Dermis blood vessel endothelial cell (primary cell): ENCODE results near the gene MLLT10. TPM values are rescaled to one million over a fixed set of nuclear protein-coding genes. Genes with fewer than 3 reads are reported as not detected.
"Not testable (repeated sequence)": the region's sequence is repeated elsewhere in the genome, so short reads cannot be mapped to it uniquely, and the experiment has no call there.

Experiments
- DNase-seq: peaks from one replicate; pipeline ENCODE4 v3.0.0; 2010
- total RNA-seq: library from RNA; depleted of rRNA; stranded (reverse); fragments of >200 nt; gene quantifications from 2 replicates; pipeline ENCODE4 v1.2.3, GENCODE V29; 2014

The MLLT10 gene
- total RNA-seq, 1 donor from 2014 or later, result 35.4 TPM

DNA sequence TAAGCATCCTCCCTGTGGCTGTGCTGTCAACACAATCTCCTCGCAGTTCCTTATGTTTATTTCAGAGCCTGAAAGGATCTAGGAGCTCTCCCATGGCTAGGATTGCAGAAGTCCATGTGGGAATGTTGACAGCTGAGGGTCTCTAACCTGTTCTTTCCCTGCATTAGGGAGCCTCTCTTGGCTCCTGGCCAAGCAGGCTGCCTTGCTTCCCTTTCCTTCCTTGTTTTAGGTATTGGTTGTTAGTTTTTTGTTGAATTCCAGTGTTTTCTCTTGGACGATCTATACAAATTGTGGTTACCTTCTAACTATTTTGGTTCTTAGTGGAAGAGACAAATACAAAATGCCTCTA is 171.8 kb downstream of the MLLT10 start:
- peak; percentile 8 for DNase-seq

DNA sequence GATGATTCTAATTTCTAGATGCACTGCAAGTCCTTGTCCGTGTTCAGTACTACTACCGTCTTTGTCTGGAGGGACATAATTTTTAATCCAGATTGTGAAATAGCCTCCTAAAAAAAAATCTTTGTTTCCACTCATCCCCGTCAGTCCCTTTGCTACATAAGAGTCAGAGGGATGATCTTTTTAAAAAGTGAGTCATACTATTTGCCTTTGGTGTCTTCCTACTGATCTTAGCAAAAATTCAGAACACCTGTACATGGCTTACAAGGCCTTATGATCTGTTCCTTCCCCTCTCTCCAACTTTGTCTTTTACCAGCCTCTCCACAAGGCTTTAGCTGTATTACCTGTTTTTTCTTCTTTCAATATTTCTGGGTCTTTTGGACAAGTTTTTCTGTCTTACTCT is 173.5 kb downstream of the MLLT10 start:
- DNase-seq, result no peak

DNA sequence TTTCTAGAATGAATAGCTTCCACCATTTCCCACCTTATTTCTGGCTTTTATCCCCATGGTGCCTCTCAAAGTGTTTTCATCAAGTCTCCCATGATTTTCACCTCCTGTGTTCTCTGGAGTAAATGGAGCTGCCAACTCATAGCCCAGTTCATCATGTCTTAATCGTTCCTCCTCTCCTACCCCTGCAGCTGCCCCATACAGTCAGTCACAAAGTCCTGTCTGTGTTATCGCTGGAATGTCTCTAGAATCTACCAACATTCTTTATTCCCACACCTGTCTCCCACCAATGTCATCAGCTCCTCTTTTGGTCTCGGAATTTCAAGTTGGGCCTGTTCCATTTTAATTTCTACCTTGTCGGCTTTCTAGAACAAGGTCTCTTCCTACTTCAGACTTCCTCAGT is 178.9 kb downstream of the MLLT10 start:
- no peak for DNase-seq

DNA sequence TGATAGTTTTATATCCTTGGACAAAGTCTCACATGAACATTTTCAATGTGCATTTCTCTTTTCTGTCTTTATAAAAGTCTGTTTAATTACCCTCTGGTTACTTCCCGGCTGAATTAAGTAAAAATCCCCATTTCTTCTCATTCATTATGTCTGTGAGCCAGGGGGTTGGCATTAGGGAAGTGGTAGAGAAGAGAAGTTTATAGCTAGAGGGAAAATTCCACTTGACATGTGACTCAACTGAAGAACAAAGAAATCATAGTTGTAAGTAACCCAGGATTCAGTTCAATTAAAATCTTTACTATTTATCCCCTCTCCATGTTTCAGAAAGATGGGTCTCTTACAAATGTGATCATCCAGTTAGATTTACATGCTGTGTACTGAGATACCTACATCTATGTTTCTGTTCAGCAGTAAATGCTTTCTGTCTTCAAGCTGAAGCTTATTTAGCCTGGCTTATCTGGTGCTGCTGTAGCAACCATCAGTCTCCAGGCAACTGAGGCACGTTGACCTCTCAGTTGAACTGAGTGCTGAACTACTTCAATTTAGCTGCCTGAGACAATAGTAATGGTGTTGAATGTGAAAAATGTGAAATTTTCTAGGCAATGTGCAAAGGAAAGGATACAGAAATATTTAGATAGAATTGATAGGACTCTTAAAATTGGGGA is 181.6 kb downstream of the MLLT10 start:
- DNase-seq, result no peak

DNA sequence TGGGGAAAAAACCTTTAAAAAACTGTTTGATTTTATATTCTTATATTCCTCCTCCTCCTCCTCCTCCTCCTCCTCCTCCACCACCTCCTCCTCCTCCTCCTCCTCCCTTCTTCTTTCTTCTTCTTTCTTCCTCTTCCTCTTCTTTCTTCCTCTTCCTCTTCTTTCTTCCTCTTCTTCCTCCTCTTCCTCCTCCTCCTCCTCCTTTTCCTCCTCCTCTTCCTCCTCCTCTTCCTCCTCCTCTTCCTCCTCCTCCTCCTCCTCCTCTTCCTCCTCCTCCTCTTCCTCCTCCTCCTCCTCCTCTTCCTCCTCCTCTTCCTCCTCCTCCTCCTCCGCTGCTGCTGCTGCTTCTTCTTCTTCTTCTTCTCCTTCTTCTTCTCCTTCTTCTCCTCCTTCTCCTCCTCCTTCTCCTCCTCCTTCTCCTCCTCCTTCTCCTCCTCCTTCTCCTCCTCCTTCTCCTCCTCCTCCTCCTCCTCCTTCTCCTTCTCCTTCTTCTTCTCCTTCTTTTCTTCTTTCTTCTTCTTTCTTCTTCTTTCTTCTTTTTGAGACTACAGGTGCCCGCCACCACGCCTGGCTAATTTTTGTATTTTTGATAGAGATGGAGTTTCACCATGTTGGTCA is 183.5 kb downstream of the MLLT10 start:
- not testable (repeated sequence) for DNase-seq

DNA sequence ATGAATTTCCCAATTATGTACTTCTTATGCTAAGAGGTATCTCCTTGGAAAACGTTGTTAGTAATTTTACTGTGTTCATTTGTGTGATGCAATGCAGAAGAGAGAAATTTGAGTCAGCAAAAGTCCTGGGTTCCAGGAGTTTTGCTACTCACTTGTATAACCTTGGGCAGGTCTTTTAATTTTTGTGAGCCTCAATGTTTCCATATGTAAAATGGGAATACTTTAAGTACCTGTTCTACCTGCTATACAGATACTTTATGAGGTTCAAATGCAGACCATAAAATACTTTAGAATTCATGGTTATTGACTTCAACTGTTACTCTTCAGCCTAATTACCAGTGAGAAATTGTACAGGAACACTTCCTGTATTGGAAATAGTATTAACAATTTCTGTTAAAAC is 185.5 kb downstream of the MLLT10 start:
- DNase-seq, result no peak

DNA sequence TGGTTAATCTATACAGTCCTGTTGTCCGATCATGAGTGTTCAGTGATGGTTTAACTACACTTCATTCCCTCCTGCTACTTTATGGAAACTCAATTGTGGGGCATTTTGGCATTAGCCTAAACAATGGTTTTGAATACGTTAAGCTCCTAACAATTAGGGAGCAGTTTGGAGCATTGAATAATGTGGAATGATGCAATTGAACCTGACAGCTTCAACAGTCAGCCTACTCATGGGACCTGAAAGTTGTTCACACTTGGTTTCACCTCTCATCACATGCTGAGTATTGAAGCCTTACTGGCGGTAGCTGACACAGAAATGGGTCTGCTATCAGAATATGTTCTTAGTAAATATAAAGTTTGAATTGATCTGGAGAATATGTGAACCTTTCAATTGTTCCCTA is 186.1 kb downstream of the MLLT10 start:
- no peak for DNase-seq

DNA sequence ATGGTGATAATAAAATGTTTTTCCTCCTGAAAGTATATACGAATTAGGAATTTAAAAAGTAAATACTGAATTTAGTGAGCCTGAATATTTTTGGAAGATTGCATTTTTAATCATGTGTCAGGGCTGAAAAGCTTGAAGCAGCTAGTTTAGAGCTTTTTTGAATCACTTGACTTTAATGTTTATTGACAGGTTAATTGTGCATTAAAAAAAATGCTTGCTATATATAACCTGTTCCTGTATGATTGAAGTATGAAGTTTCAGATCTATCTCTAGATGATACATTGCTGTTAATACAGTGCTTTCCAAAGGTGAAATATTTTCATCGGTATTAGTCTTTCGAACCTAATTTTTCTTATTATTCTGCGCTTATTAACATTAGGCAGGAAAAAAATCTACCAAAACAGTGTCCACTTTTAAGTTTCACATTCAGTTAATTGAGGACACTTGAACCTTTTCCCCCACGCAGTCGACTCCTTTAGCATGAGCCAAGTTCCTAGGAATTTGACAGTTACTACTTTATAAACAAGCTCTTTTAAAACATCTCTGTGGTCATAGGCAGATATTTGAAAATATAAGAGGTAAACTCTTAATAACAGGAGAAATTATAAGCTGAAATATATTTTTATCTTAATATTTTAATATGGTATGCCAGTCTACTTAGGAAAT is 187.1 kb downstream of the MLLT10 start:
- no peak for DNase-seq

DNA sequence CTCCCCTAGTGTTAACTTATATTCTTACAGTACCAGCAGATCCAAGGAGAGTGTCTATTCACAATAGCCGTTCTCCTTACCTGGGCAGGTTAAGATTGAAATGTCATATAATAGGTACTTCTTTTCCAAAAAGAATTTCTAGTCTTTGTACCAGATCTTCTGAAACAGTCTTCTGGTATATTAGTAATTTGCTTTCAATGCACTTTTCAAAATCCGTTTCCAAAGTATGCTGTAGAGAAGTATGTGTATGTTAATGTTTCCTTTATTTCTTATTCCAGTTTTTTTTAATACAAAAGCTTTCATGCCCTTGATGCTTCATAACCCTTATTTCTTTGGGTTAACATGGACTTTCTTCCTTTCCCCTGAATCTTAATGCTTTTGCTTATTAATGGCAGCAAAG is 188.2 kb downstream of the MLLT10 start:
- no peak for DNase-seq

DNA sequence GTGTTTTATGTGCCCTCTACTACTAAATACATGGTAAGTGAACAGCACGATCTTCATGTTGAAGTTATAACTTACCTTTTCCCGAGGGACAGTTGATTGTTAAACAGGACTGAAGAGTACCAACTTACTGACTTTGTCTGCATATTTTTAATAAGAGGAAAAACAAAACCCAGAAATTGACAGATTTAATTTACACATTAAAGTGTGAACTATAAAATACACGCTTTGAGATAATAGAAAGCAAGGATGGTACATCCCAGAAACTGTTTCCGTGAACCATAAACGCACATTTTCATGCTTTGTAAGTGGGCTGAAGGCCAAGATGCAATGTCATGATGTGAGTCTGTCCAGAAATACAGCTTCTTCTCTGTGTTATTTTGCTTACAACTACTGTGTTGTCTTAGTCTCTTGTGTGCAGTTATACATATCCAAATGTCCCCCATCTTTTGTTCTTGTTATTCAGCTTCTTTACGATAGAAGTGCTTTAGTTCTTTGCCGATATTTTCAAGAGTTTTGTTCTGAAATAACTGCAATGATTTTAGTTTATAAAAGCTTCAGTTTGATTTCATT is 190.1 kb downstream of the MLLT10 start:
- no peak for DNase-seq

DNA sequence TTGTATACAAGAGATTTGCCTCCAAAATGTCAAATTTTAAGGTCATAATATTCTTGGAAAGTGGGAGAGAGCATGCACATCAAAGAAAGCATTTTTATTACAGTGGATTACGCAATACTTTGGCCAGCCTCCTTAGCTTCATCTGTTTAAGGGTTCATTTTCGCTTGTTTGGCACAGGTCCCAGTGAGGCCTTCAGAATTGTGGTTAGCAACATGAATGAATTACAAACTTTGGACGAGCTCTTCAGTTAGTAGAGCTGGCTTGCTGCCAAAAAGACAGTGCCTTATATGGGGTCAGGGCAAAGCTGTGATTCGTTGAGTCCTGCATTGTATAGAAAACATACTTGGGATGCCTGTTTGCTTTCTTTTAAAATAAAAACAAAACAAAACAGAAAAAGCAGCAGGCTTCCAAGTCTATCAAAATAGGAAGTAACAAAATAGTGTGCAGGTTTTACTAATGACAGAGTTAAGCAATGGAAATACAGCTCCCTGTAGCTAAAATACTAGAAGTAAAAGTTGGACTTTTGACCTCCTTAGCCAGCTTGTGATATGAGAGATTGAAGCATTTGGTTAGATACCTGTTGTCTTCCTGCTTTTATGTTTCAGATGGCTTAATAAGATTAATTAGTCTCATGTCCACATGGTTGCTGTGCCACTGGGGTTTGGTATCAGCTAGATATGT is 190.8 kb downstream of the MLLT10 start:
- DNase-seq, result peak; percentile 99

DNA sequence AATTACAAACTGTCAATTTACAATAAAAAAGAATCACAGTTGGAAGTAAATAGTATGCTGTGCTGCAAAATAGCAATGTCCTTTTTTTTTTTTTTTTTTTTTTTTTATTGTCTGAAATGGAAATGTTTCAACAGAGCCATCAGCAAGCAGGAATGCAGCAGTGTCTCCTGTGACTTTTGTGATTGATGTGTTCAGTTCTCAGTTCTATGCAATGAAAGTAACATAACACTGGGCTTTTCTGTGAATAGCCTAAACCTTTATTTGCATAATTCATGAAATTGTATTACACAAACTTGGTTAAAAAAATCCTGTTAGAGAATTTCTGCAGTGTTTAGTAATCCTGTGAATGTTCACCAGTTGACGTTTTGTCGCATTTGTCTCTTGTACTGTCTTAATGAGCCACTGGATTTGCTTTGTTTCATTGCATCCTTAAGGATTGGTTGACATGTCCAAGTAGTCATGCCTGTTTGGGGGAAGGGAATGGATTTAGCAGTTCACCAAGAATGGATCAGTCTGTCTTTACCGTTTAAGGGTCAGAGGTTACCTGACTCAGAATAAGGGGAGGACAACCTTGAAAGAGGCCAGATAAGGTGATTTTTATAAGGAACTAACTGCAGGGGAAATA is 192.7 kb downstream of the MLLT10 start:
- no peak for DNase-seq

DNA sequence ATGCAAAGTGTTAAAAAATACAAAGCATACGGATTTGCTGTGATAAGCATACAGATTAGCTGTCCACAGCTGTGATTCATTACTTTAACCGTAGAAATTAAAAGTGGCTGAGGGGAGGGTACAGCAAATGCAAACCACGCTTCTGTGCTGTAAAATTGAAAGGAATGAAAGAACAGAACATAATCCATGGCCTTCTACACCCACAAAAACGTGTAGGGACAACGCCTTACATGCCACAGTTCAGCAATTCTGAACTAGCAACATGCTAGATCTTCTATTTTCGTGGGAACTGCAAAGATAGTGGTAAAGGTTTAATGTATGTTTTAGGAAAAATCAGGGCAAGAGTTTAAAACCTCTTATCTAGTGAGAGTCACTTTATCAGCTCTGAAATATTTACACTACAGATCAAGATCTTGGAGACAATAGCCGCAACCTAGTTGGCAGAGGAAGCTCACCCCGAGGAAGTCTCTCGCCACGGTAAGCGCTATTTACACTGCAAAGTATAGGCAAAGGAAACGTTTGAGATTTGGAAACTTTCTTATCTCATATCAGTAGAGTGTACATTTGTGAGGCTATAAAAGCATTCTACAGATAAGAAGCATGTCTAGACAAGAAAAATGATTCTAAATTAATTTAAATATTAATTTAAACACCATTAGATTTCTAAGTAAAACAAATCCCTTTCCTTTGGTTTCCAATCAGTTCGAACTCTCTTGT is 193.6 kb downstream of the MLLT10 start:
- peak; percentile 62 for DNase-seq

DNA sequence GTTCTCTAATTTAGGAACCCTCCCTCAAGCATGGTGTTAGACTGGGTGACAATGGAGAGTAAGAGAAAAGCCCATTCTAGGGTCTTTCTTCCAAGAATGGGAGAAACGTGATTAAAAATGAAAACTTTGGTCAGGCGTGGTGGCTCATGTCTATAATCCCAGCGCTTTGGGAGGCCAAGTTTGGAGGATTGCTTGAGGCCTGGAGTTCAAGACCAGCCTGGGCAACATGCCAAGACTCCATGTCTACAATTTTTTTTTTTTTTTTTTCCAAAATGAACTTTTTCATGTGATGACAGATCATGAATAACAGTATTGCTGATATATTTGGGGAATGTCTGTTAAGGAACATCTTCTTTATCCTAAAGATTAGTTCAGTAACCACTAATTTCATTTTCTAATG is 194.6 kb downstream of the MLLT10 start:
- peak; percentile 25 for DNase-seq

DNA sequence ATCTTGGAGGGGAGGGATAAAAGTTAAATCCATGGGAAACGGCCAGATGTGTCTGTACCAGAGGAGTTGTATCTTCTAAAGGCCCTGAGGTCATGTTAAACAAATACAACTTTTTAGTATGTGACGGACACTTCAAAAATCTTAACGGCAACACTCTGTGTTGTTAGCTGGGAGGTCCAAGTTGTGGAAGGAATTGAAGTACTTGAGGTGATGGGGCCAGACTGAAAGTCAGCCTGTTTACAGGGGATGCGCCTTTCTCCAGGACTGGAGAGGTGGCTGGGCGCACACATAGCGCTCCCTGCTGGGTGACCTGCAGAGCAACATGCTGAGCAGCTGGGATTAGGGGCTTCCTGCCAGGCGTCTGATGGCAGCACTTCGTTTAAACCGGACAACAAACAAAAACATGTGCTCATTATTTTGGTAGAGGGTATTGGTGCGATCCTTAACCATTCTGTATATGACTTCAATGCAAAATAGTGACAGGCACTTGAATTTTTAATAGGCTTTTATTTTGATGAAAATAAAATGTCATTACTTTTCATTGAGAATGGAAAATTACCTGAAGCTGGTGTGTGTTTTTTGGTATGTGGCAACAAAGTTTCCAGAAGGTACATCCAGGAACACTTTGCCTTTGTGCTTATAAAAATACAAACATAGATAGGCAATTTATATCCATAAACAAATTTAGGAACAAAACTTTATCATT is 198.2 kb downstream of the MLLT10 start:
- peak; percentile 90 for DNase-seq

DNA sequence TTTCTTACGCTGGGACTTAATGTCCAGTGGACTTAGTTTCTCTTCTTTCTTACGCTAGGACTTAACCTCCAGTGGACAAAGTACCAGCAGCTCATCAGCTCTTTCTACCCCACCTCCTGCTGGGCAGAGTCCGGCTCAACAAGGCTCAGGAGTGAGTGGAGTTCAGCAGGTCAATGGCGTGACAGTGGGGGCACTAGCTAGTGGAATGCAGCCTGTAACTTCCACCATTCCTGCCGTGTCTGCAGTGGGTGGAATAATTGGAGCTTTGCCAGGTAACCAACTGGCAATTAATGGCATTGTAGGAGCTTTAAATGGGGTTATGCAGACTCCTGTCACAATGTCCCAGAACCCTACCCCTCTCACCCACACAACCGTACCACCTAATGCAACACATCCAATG is 199.7 kb downstream of the MLLT10 start:
- peak; percentile 59 for DNase-seq

DNA sequence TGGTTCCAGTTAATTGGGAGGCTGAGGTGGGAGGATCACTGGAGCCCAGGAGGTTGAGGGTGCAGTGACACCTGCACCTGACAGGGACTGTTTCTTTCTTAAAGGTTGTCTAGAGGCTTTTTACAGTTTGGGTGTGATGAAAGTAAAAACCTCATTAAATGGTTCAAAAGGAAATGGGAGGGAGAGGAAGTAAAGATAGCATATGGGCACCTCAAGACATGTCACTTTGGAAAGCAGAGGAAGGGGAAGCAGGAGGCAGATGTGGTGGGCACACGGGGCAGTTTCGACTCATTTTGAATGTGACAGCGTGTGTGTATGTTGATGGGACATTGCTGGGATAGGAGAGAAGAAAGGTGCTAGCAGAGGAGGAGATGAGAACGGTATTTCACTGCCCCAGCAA is 203.1 kb downstream of the MLLT10 start:
- no peak for DNase-seq

DNA sequence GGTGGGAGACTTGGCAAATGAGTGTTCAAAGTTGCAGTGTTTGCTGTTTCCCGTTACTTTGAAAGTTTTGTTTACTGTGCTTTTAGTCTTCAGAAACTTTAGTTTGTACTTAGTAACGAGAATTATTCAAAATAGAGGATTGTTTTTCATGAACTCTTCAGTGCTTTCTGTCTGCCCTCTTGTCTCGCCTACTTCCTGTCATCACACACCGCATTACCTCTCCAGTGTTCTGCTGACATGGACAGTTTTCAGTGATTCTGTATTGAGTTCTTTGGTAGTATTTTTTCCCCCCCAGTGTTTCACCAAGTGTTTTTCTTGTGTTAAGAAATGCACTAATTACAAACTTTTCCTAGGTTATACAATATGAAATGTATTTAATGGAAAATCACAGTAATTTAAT is 207.0 kb downstream of the MLLT10 start:
- DNase-seq, result no peak

DNA sequence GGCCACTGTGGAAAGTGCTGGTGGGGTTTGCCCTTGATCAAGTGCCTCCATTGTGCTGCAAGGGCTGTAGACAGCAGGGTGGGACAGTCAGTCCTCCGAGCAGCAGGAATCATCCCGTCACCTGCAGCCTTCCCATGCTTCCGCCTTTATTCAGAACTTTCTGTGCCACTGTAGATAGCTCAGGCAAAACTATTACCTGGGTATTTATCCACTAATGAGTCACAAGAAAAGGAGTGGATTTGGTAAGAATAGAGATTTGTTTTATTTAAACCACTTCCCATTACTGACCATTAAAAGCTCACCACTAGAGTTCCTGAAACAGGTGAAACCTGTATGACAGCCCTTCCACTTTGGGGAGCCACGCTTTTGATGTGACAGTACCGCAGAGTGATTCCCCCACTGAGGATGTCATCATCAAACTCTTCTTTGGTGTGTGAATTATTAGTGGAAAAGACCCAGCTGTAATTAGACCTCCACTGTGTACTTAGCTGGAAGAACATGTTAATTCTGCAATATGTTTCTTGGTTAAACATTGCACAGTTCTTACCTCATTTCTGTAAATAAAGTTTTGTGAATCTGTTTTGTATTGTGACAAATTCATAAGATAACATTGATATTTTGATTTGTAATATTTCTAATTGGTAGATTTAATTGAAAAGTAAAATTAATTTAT is 208.8 kb downstream of the MLLT10 start:
- DNase-seq, result no peak

DNA sequence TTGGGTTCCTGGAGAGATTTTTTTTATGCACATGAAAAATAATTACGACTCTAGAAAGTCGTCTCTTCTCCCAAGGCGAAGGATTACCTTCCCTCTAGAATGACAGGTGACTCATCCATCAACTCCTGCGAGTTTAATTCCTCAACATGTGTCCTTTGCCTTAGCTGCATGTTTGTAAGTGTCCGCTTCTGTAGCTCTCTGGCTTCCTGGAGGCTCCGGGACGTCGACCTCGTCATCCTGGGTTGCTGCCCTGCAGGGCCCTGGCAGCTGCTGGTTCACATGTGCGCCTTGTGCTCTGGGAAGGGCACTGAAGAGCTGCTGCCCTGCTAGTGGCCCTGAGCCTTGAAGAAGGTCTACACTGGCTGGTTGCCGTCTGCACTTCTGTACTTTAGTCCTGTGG is 210.2 kb downstream of the MLLT10 start:
- no peak for DNase-seq

DNA sequence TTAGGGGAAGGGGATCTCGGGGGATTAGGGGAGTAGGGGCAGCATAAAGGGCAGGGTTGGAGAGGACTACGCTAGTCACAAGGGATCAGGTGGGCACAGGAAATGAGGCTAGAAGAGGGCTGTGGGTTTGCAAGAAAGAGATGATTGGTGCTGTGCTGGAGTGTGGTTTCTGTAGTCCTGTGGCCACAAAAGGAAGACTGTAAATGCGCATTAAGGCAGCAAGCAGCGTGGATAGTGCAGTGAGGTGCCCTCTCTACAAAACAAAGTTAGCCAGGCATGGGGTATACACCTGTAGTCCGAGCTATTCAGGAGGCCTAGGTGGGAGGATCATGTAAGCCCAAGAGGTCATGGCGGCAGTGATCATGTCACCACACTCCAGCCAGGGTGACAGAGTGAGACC is 212.1 kb downstream of the MLLT10 start:
- DNase-seq, result no peak
